ENCODE data around the gene MYO9B. TPM values are rescaled to one million over a fixed set of nuclear protein-coding genes. Genes with fewer than 3 reads are reported as not detected.

The MYO9B gene
- total and polyA plus RNA-seq, 9 of the 15 experiments (the other 6 are each of a cell fraction or from before 2014, with no cell fraction given) = 2.4 to 77.6 (median 23.0) TPM

DNA sequence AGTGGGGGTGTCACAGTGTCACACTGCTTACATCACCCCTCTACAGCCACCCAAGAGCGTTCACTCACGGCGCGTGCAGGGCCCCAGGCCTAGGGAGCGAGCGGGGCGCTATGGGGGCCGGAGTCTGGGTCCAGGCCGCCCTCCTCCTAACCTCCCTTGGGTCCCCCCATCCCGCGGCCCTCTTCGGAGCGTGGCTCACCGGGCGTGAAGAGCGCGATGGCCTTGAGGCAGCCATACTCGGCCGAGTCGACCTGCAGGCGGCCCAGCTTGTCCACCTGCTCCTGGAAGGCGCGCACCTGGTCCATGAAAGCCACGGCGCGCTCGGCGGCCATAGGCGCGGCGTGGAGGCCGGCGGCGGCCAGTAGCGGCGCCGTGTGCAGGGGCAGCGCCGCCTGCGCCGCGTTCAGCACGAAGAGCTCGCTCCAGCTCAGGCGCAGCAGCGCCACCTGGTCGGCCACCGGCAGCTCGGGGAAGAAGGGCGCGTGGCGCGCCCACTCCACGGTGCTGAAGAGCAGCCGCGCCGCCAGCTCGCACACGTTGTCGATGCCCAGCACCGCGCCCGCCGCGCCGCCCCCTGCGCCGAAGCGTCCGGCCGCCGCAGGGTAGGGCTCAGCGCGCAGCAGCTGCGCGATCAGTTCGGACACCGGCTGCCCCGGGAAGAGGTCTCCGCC is 159.9 kb downstream of the MYO9B start (continued):
- no peak for TF ChIP-seq LCOR (CRISPR knock-in tag; IDR thresholded peaks at IDR 0.05)
- TF ChIP-seq, protein P1, sequence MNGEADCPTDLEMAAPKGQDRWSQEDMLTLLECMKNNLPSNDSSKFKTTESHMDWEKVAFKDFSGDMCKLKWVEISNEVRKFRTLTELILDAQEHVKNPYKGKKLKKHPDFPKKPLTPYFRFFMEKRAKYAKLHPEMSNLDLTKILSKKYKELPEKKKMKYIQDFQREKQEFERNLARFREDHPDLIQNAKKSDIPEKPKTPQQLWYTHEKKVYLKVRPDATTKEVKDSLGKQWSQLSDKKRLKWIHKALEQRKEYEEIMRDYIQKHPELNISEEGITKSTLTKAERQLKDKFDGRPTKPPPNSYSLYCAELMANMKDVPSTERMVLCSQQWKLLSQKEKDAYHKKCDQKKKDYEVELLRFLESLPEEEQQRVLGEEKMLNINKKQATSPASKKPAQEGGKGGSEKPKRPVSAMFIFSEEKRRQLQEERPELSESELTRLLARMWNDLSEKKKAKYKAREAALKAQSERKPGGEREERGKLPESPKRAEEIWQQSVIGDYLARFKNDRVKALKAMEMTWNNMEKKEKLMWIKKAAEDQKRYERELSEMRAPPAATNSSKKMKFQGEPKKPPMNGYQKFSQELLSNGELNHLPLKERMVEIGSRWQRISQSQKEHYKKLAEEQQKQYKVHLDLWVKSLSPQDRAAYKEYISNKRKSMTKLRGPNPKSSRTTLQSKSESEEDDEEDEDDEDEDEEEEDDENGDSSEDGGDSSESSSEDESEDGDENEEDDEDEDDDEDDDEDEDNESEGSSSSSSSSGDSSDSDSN (IDR thresholded peaks at IDR 0.05; ENCODE audit: borderline replicate concordance in 1 of 2, low read depth in 2 of 2, low read length in 2 of 2) = peak; percentile 54 to 95; a peak in 3 of 4 replicates
- no peak for TF ChIP-seq XRCC3 (IDR thresholded peaks at IDR 0.05)
- no peak for TF ChIP-seq ZNF584 (CRISPR knock-in tag; IDR thresholded peaks at IDR 0.05; ENCODE audit: low read depth)
- no peak for TF ChIP-seq MEF2D (tag; conservative IDR thresholded peaks at IDR 0.05; ENCODE audit: low read depth)
- no peak; the same call in 1 of the 2 replicates for TF ChIP-seq HCFC1 (IDR thresholded peaks at IDR 0.05; ENCODE audit: low read depth, low read length)
- TF ChIP-seq KDM5B (IDR thresholded peaks at IDR 0.05; ENCODE audit: insufficient replicate concordance, low read depth, low read length) = no peak
- no peak for TF ChIP-seq RBM39 (optimal IDR thresholded peaks at IDR 0.05; ENCODE audit: low read depth, low read length)
- TF ChIP-seq ZNF324 (CRISPR knock-in tag; IDR thresholded peaks at IDR 0.05) = no peak
- TF ChIP-seq SMARCE1 (IDR thresholded peaks at IDR 0.05) = no peak
- TF ChIP-seq, protein P2, sequence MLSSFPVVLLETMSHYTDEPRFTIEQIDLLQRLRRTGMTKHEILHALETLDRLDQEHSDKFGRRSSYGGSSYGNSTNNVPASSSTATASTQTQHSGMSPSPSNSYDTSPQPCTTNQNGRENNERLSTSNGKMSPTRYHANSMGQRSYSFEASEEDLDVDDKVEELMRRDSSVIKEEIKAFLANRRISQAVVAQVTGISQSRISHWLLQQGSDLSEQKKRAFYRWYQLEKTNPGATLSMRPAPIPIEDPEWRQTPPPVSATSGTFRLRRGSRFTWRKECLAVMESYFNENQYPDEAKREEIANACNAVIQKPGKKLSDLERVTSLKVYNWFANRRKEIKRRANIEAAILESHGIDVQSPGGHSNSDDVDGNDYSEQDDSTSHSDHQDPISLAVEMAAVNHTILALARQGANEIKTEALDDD (IDR thresholded peaks at IDR 0.05) = no peak
- no peak for TF ChIP-seq HMG20A (CRISPR knock-in tag; conservative IDR thresholded peaks at IDR 0.05)
- TF ChIP-seq, protein P3, sequence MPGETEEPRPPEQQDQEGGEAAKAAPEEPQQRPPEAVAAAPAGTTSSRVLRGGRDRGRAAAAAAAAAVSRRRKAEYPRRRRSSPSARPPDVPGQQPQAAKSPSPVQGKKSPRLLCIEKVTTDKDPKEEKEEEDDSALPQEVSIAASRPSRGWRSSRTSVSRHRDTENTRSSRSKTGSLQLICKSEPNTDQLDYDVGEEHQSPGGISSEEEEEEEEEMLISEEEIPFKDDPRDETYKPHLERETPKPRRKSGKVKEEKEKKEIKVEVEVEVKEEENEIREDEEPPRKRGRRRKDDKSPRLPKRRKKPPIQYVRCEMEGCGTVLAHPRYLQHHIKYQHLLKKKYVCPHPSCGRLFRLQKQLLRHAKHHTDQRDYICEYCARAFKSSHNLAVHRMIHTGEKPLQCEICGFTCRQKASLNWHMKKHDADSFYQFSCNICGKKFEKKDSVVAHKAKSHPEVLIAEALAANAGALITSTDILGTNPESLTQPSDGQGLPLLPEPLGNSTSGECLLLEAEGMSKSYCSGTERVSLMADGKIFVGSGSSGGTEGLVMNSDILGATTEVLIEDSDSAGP (CRISPR knock-in tag; IDR thresholded peaks at IDR 0.05) = no peak
- TF ChIP-seq MBD2 (IDR thresholded peaks at IDR 0.05; ENCODE audit: borderline replicate concordance, low read depth) = no peak
- no peak for TF ChIP-seq TCF7L2 (IDR thresholded peaks at IDR 0.05; ENCODE audit: low read depth, low read length)
- no peak for TF ChIP-seq NBN (IDR thresholded peaks at IDR 0.05; ENCODE audit: low read depth)
- peak; percentile 8; the same call in 1 of the 2 replicates for TF ChIP-seq JUN (IDR thresholded peaks at IDR 0.05; ENCODE audit: borderline replicate concordance, low read depth, low read length)
- TF ChIP-seq JUN (CRISPR knock-in tag; IDR thresholded peaks at IDR 0.05; ENCODE audit: borderline replicate concordance) = 0 out of 2 replicates have a peak, but pooled peaks have one; percentile 74
- TF ChIP-seq FOXP1 (CRISPR knock-in tag; IDR thresholded peaks at IDR 0.05) = peak; percentile 49; the same call in 1 of the 2 replicates
- TF ChIP-seq, protein P4, sequence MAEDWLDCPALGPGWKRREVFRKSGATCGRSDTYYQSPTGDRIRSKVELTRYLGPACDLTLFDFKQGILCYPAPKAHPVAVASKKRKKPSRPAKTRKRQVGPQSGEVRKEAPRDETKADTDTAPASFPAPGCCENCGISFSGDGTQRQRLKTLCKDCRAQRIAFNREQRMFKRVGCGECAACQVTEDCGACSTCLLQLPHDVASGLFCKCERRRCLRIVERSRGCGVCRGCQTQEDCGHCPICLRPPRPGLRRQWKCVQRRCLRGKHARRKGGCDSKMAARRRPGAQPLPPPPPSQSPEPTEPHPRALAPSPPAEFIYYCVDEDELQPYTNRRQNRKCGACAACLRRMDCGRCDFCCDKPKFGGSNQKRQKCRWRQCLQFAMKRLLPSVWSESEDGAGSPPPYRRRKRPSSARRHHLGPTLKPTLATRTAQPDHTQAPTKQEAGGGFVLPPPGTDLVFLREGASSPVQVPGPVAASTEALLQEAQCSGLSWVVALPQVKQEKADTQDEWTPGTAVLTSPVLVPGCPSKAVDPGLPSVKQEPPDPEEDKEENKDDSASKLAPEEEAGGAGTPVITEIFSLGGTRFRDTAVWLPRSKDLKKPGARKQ (CRISPR knock-in tag; IDR thresholded peaks at IDR 0.05) = no peak
